ENCODE results near the gene MYCBP. TPM values are rescaled to one million over a fixed set of nuclear protein-coding genes. Genes with fewer than 3 reads are reported as not detected.
A peak's percentile ranks its signal among the peaks of the same experiment; 100 is the strongest.

Gene MYCBP
- total RNA-seq, 1 donor from 2014 or later, result 14.5 TPM

DNA sequence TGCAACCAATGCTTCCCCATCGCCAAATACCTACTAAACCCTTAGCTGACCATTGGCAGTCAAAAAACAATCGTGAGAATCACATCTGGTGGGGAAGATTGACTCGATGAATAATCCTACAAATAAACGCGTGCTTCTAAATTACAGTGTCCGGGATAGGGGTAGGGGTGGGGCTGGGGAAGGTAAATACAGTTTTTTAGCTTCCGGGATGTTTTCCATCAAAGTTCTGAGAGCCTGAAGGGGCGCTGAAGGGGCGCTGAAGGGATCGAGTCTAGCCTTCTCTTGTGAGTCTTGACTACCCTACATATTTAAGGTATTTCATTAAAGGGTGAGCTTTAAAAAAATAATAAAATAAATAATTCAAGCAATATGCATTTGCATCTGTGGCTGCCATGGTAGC is 54.1 kb downstream of the MYCBP start:
- peaks cover 13% of the 10 kb centered on the region for H3K4me1 ChIP-seq
- no peak overlapping the region for H3K4me3 ChIP-seq
- H3K9me3 ChIP-seq (replicated peaks), result peaks cover 6% of the 10 kb centered on the region
- H3K36me3 ChIP-seq, result no peaks in the 10 kb centered on the region
- H3K27ac ChIP-seq (replicated peaks), result no peak overlapping the region
- TF ChIP-seq, protein P1, sequence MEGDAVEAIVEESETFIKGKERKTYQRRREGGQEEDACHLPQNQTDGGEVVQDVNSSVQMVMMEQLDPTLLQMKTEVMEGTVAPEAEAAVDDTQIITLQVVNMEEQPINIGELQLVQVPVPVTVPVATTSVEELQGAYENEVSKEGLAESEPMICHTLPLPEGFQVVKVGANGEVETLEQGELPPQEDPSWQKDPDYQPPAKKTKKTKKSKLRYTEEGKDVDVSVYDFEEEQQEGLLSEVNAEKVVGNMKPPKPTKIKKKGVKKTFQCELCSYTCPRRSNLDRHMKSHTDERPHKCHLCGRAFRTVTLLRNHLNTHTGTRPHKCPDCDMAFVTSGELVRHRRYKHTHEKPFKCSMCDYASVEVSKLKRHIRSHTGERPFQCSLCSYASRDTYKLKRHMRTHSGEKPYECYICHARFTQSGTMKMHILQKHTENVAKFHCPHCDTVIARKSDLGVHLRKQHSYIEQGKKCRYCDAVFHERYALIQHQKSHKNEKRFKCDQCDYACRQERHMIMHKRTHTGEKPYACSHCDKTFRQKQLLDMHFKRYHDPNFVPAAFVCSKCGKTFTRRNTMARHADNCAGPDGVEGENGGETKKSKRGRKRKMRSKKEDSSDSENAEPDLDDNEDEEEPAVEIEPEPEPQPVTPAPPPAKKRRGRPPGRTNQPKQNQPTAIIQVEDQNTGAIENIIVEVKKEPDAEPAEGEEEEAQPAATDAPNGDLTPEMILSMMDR (IDR thresholded peaks at IDR 0.05; ENCODE audit: borderline replicate concordance), result no peak
- H3K27me3 ChIP-seq (ENCODE audit: low read depth), result peaks cover 95% of the 10 kb centered on the region
- intact Hi-C loops (cut with micrococcal nuclease), result no loop called here
- no peak for DNase-seq

DNA sequence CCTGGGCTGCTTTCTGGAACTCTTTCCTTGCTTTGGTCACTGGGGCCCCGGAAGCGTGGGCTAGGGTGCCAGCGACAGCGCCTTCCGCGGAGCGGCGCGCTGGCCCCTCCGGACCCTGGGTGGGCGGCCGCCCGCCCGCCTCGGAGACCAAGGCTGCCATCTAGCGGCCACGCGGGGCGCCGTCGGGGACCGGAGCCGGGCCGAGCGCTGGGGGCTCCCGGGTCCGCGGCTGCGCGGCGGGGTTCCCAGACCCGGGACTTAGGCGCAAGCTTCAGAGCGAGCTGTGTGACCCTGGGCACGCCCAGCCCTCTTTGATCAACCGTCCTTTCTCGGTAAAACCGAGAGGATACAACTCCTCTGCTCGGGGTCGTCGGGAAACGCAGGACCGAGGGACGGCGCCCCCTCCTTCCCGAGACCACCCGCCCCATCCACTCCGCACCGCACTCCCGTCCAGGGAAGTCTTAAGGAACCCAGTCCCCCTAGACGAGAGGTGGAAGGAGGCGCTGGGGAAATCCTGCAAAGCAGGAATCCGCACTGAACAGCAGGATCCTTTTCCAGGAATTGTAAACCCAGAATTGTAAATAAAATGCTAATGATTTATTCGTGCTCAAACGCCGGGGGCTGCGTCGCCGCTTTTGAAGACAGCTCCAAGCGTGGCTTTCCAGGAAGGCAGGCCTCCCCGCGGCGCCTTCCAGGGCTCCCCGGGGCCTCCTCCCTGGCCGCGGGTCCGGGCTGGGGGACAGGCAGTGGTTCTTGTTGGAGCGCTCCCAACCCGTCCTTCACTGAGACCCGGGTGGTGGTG is 54.8 kb downstream of the MYCBP start:
- no peak overlapping the region for H3K27ac ChIP-seq (replicated peaks)
- peaks cover 13% of the 10 kb centered on the region for H3K4me1 ChIP-seq
- H3K27me3 ChIP-seq (ENCODE audit: low read depth), result peaks cover 99% of the 10 kb centered on the region
- no peaks in the 10 kb centered on the region for H3K36me3 ChIP-seq
- H3K9me3 ChIP-seq (replicated peaks), result peaks cover 6% of the 10 kb centered on the region
- H3K4me3 ChIP-seq, result peak overlapping the region; percentile 57
- TF ChIP-seq, protein P1 (IDR thresholded peaks at IDR 0.05; ENCODE audit: borderline replicate concordance), result peak; percentile 87
- intact Hi-C loops (cut with micrococcal nuclease), result no loop called here
- DNase-seq, result no peak

DNA sequence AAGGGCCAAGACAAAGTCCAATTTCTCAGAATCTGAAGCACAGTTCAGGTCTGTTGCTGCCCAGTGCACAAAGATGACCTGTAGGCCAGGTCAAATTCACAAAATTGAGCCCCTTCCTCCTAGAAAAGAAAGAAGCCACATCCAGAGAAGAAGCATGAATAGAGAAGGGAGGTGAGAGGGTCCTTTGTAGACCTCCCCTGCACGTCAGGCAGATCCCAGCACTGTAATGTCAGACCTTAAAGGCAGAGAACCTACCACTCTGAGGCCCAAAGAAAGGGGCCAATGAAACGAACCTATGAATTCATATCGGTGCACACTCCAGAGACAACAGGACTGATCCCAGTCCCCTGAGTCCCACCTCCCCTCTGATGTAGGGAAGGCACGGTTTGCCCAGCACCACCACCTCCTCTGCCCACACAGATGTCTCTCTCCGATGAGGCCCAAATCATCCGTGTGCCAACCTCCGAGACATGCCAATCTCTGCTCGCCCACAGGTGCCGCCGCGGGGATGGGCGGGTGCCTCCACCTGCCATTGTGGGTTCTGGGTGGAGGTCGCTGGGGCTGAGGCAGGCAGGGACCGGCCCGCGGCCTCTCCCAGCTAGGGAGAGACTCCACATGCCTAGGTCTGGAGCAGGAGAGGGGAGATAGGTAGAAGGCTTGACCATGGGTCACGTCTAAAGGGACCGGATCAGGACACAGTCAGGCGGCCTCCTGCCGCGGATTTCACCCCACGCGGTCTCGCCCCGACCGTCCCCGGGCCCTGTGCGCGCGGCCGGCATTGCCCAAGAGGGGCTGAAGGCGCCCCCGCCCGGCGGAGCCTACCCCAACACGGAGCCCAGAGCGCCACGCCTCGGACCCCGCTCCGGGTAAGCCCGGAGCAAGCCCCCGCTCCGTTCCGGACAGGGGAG is 55.6 kb downstream of the MYCBP start:
- TF ChIP-seq, protein P1 (IDR thresholded peaks at IDR 0.05; ENCODE audit: borderline replicate concordance), result no peak
- no peaks in the 10 kb centered on the region for H3K36me3 ChIP-seq
- H3K4me3 ChIP-seq, result peak overlapping the region; percentile 57
- H3K27ac ChIP-seq (replicated peaks), result no peak overlapping the region
- peaks cover 99% of the 10 kb centered on the region for H3K27me3 ChIP-seq (ENCODE audit: low read depth)
- no peak for DNase-seq
- intact Hi-C loops (cut with micrococcal nuclease), result no loop called here
- H3K9me3 ChIP-seq (replicated peaks), result peaks cover 6% of the 10 kb centered on the region
- peaks cover 13% of the 10 kb centered on the region for H3K4me1 ChIP-seq

DNA sequence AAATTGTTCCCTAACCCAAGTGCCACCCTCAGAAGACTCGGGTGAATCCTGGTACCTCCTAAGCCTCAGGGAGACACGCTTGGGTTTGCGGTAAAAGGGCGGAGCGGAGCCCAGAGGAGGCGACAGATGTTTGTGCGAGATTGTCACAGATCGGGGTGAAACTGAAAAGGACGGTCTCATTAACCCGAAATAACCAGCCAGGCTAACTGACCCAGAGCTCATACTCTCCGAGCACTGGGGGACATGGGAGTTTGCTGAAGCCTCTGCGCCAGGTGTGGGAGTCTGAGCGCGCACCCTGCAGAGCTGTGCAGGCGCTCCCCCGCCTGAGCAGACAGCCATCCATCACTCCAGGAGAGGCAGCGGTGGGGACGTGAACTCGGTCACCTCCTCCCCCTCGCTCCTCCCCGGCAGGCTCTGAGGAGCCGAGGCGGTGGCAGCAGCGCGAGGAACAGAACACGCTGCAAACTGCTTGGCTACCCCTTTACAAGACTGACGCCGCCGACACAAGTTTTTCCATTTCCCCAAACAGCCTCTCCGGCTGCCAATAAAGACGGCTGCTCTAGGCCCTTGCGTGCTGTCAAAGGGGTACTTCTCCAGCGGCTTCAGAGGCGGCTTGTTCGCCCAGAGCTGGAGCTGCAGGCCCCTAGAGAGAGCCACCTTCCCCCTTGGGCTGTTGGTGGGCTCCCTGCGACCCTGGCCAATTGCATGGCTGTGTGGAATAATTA is 57.1 kb downstream of the MYCBP start:
- H3K27ac ChIP-seq (replicated peaks), result no peak overlapping the region
- DNase-seq, result no peak
- H3K4me3 ChIP-seq, result no peak overlapping the region
- peaks cover 6% of the 10 kb centered on the region for H3K9me3 ChIP-seq (replicated peaks)
- intact Hi-C loops (cut with micrococcal nuclease), result no loop called here
- H3K36me3 ChIP-seq, result no peaks in the 10 kb centered on the region
- peaks cover 13% of the 10 kb centered on the region for H3K4me1 ChIP-seq
- peaks cover 100% of the 10 kb centered on the region for H3K27me3 ChIP-seq (ENCODE audit: low read depth)
- TF ChIP-seq, protein P1 (IDR thresholded peaks at IDR 0.05; ENCODE audit: borderline replicate concordance), result no peak

DNA sequence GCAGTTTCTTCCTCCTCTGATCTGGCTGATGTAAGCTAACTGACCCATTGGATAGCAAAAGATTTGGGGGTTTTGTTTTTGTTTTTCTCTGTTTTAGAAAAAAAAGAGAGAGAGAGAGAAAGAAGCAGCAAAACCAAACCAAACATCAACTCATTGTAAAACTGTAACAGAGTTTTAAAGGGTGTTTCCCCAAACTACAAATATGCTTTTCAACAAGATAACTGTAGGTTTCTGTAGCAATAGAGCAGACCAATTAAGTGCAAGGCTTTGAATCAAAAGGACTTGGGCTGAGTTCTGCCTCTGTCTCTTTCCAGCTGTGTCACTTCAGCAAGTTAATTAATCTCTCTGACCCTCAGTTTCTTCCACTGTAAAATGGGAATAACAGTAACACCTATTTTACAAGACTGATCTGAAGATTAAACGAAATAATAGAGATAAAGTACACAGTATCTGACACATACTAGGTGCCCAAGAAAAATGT is 58.1 kb downstream of the MYCBP start:
- peaks cover 13% of the 10 kb centered on the region for H3K4me1 ChIP-seq
- H3K4me3 ChIP-seq, result no peak overlapping the region
- TF ChIP-seq, protein P1 (IDR thresholded peaks at IDR 0.05; ENCODE audit: borderline replicate concordance), result no peak
- peaks cover 6% of the 10 kb centered on the region for H3K9me3 ChIP-seq (replicated peaks)
- no peaks in the 10 kb centered on the region for H3K36me3 ChIP-seq
- H3K27me3 ChIP-seq (ENCODE audit: low read depth), result peaks cover 100% of the 10 kb centered on the region
- no peak for DNase-seq
- intact Hi-C loops (cut with micrococcal nuclease), result no loop called here
- no peak overlapping the region for H3K27ac ChIP-seq (replicated peaks)

All from left ventricle myocardium inferior (tissue), 1 donor.